ENCODE data around the gene EXOG. TPM values are rescaled to one million over a fixed set of nuclear protein-coding genes. Genes with fewer than 3 reads are reported as not detected.

The EXOG gene
- total RNA-seq, 2 donors from 2014 or later, result 6.1 to 12.0 TPM

- no peak overlapping the region for H3K4me3 ChIP-seq
- no peak for DNase-seq
- no peaks in the 10 kb centered on the region for H3K4me1 ChIP-seq
- TF ChIP-seq, protein P1, sequence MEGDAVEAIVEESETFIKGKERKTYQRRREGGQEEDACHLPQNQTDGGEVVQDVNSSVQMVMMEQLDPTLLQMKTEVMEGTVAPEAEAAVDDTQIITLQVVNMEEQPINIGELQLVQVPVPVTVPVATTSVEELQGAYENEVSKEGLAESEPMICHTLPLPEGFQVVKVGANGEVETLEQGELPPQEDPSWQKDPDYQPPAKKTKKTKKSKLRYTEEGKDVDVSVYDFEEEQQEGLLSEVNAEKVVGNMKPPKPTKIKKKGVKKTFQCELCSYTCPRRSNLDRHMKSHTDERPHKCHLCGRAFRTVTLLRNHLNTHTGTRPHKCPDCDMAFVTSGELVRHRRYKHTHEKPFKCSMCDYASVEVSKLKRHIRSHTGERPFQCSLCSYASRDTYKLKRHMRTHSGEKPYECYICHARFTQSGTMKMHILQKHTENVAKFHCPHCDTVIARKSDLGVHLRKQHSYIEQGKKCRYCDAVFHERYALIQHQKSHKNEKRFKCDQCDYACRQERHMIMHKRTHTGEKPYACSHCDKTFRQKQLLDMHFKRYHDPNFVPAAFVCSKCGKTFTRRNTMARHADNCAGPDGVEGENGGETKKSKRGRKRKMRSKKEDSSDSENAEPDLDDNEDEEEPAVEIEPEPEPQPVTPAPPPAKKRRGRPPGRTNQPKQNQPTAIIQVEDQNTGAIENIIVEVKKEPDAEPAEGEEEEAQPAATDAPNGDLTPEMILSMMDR (IDR thresholded peaks at IDR 0.05), result no peak
- no peak overlapping the region for H3K27ac ChIP-seq
- intact Hi-C loops (cut with DNase I), result no loop called here
- no peaks in the 10 kb centered on the region for H3K36me3 ChIP-seq
- H3K9ac ChIP-seq (ENCODE audit: low read depth in 2 of 2, low read length in 2 of 2), result no peak overlapping the region
- no peaks in the 10 kb centered on the region for H3K9me3 ChIP-seq
- no peaks in the 10 kb centered on the region for H3K27me3 ChIP-seq
These were observed 59.2 kb downstream of the EXOG start for GRCh38 chr3:38555149-38555840.

DNA sequence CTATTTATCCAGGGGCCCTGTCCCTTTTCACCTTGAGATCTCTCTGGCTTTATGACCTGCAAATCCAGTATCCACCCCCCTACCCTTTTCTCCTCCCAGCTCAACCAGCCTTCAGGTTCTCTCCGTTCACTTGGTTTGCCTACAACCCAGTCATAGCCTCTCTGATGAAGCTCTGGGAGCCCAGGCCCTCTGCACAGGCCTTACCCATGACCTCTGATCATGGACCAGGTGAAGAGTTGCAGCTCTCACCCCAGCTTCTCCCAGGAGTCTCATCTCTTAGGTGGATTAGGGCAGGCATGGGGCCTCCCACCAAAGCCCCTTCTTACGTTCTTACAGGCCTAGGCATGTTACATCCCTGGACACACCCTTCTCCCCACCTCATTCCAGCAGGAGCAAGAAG lies 59.8 kb downstream of the EXOG start:
- TF ChIP-seq, protein P1 (IDR thresholded peaks at IDR 0.05), result no peak
- no peaks in the 10 kb centered on the region for H3K9me3 ChIP-seq
- H3K27ac ChIP-seq, result no peak overlapping the region
- H3K36me3 ChIP-seq, result no peaks in the 10 kb centered on the region
- no peaks in the 10 kb centered on the region for H3K27me3 ChIP-seq
- H3K4me3 ChIP-seq, result no peak overlapping the region
- no peaks in the 10 kb centered on the region for H3K4me1 ChIP-seq
- DNase-seq, result no peak
- no peak overlapping the region for H3K9ac ChIP-seq (ENCODE audit: low read depth in 2 of 2, low read length in 2 of 2)
- intact Hi-C loops (cut with DNase I), result no loop called here

DNA sequence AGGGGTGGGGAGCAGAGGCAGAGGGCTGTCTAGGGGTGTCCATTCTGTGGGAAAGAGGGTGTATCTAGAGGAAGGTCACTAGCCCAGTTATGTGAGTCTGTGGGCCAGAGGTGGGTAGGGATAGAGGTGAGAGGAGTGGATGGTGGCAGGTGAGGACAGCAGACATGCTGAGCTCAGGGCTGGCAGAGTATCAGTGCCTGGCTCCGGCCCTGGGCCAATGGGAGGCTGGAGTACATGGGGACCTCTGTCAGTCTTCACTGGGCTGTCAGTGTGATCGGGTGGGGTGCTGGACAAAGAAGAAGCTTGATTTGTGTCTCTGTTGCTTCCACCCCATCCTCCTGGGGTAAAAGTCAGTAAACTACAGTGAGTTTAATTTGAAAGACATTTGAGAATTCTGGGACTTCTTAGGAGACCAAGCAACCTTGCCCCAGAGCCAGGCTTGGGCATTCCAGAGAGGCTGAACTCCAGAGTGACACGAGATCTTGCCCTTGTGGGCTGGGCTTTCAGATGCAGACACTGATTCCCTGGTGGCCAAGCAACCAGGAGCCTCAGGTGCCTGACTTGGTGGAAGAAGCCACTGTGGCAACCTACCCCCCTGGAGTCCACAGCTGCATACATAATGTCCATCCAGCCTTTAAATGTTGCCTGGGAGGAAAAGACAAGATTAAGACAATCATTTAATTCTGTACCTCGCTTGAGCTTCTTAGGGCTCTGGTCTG lies 60.7 kb downstream of the EXOG start:
- Histone ChIP-seq H3K9ac (ENCODE audit: low read depth in 2 of 2, low read length in 2 of 2) (no peak overlapping the region), H3K27ac (no peak overlapping the region), H3K9me3 (no peaks in the 10 kb centered on the region), H3K4me3 (no peak overlapping the region), H3K27me3 (no peaks in the 10 kb centered on the region), H3K36me3 (no peaks in the 10 kb centered on the region), H3K4me1 (no peaks in the 10 kb centered on the region)
- intact Hi-C loops (cut with DNase I), result no loop called here
- no peak for DNase-seq
- TF ChIP-seq, protein P1 (IDR thresholded peaks at IDR 0.05), result no peak

- no peaks in the 10 kb centered on the region for H3K9me3 ChIP-seq
- no peaks in the 10 kb centered on the region for H3K36me3 ChIP-seq
- H3K27me3 ChIP-seq, result no peaks in the 10 kb centered on the region
- DNase-seq, result no peak
- intact Hi-C loops (cut with DNase I), result no loop called here
- H3K9ac ChIP-seq (ENCODE audit: low read depth in 2 of 2, low read length in 2 of 2), result no peak overlapping the region
- no peak overlapping the region for H3K27ac ChIP-seq
- H3K4me3 ChIP-seq, result no peak overlapping the region
- no peaks in the 10 kb centered on the region for H3K4me1 ChIP-seq
- TF ChIP-seq, protein P1 (IDR thresholded peaks at IDR 0.05), result no peak
These were observed 62.7 kb downstream of the EXOG start for GRCh38 chr3:38558864-38559263.

DNA sequence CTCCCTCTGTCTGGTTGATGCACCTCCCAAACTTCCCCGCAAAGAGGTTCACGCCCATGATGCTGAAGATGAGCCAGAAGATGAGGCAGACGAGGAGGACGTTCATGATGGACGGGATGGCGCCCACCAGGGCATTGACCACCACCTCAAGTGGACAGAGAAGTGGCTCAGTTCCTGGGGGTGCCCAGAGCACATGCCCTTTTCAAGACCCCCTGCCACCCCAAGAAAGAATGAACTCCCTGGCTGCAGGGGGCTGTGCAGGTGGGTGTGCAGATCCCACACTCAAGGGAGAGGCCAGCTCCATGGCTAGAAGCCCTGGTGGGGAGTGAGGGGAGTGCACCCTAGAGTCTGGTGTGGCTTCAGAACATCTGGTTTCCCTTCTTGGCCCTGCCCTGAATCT lies 64.1 kb downstream of the EXOG start:
- no peak overlapping the region for H3K27ac ChIP-seq
- no peak overlapping the region for H3K9ac ChIP-seq (ENCODE audit: low read depth in 2 of 2, low read length in 2 of 2)
- H3K4me1 ChIP-seq, result no peaks in the 10 kb centered on the region
- no peak overlapping the region for H3K4me3 ChIP-seq
- intact Hi-C loops (cut with DNase I), result no loop called here
- no peaks in the 10 kb centered on the region for H3K36me3 ChIP-seq
- no peak for DNase-seq
- TF ChIP-seq, protein P1 (IDR thresholded peaks at IDR 0.05), result no peak
- no peaks in the 10 kb centered on the region for H3K9me3 ChIP-seq
- no peaks in the 10 kb centered on the region for H3K27me3 ChIP-seq
